ENCODE measurements around the gene SPIRE1. TPM values are rescaled to one million over a fixed set of nuclear protein-coding genes. Genes with fewer than 3 reads are reported as not detected.
"Not testable (repeated sequence)": the region's sequence is repeated elsewhere in the genome, so short reads cannot be mapped to it uniquely, and the experiment has no call there.

Gene SPIRE1
- total RNA-seq, 1 donor from 2014 or later: 94.3 TPM

DNA sequence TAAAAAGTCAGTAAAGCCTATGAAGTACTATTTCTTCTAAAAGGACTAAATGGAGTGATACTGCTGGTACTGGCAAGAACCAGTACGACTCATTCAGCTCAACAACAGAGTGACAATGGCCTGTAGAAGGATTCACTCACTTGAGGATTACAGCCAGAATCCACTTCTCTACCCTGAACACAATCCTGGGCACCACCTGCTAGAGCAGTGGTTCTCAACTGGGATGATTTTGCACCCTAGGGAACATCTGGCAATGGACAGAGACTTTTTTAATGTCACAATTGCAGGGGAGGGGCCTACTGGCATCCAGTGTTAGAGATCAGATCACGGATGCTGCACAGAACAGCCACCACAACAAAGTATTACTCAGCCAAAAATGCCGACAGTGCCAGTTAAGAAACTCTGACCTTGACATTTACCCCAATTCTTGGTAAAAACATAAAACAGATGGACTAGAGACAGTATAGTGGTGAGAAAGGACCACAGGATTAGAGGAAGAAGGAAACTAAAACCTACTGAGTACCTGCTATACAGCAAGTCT is 5.0 kb downstream of the SPIRE1 start:
- ATAC-seq: peak; percentile 14
- intact Hi-C loops (cut with DNase I): no loop called here
- DNase-seq (ENCODE audit: low spot score): no peak

DNA sequence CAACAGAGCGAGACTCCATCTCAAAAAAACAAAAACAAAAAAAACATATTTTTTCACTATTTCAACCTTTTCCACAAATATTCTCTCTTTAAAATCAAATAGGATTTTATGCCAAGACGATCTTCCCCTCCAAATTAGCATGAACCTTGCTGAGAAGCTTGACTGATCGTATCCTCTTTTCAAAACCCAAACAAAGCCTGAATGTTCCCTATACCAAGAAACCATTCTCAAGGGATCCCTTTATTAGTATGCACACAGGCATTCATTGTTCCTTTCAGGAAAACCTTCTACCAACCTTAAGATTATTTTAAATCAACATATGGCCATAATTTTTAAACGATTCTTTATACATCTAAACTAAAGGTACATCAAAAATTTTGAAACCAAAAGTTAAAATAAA is 6.3 kb downstream of the SPIRE1 start:
- DNase-seq (ENCODE audit: low spot score) (no peak), ATAC-seq (no peak)
- intact Hi-C loops (cut with DNase I): no loop called here

DNA sequence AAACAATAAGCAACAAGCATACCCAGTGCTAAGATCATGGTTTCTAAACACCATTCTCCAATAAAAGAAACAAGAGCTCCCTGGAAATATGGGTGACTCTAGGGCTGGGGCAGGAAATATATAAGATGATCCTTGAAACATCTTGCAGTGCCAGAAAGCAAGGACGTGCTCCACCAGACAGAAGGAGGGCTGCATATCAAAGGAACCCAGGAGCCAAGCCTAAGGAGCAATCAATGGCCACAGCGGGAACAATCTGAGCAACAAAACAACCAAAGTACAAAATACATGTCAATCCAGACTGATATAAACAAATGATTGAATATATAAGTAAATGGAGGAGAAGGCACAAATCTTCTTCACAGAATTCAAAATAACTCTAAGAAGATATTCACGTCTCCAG is 10.1 kb downstream of the SPIRE1 start:
- intact Hi-C loops (cut with DNase I): no loop called here
- DNase-seq (ENCODE audit: low spot score) (no peak), ATAC-seq (no peak)

DNA sequence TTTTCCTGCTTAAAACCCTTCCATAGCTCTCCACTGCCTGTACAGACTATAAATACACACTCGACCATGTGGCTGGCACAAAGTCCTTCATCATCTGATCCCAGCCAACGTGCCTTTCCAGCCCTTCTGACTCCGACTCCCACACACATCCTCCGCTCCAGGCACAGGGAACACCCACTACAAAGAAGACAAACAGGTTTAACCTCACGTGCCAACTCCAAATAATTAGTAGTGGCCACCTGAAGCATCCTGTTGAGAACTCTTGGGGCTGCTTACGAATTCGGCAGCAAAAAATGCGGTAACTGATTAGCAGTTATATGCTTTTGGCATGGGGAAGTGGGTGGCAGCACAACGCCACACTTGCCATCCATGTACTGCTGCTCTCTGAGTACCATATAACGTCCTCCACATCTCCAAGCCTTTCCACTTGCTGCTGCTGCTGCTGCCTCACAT is 12.1 kb downstream of the SPIRE1 start:
- peak; percentile 67 for ATAC-seq
- intact Hi-C loops (cut with DNase I): no loop called here
- DNase-seq (ENCODE audit: low spot score): no peak

DNA sequence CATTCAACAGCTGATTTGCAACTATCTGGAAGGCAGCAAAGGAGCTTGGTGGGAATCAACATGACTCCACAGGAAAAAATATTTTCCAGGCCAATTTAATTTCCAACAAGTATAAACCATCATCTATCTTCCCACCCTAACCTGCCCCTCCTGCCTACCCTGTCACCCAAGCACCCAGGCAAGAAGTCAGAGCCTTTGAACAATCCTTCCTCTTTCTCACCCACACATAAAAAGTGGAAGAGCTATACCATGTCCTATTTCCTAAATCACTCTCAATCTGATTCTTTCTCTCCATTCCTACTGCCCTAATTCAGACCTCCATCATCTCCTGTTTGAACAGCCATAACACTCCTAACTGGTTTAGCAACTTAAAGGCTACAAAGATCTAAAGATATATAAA is 12.7 kb downstream of the SPIRE1 start:
- intact Hi-C loops (cut with DNase I): no loop called here
- ATAC-seq: no peak
- DNase-seq (ENCODE audit: low spot score): no peak

DNA sequence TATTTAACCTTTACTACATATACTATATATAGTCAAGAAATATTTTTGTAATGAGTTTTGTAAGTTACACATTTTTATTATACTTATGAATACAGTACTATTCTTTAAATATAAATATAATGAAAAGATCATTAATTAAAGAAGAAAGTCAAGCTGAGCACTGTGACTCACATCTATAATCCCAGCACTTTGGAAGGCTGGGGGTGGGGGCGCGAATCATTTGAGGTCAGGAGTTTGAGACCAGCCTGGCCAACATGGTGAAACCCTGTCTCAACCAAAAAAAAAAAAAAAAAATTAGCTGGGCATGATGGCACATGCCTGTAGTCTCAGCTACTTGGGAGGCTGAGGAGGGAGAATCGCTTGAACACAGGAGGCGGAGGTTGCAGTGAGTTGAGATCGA is 14.2 kb downstream of the SPIRE1 start:
- intact Hi-C loops (cut with DNase I); DNase-seq (ENCODE audit: low spot score); ATAC-seq: not testable (repeated sequence)

DNA sequence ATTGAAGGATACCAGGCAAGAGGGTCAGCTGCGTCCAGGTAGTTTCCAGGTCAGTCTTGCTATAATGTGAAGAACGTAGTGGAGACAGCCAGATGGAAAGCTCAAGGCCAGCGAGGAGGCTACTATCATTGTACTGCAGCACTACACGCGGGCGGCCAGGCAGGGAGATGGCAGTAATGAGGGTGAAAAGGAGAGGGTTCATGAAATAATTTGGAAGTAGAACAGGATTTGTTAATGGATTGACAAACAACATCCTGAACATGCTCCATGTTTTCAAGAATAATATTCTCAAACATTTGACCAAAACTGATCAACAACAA is 17.1 kb downstream of the SPIRE1 start:
- no peak for ATAC-seq
- DNase-seq (ENCODE audit: low spot score): no peak
- intact Hi-C loops (cut with DNase I): no loop called here

DNA sequence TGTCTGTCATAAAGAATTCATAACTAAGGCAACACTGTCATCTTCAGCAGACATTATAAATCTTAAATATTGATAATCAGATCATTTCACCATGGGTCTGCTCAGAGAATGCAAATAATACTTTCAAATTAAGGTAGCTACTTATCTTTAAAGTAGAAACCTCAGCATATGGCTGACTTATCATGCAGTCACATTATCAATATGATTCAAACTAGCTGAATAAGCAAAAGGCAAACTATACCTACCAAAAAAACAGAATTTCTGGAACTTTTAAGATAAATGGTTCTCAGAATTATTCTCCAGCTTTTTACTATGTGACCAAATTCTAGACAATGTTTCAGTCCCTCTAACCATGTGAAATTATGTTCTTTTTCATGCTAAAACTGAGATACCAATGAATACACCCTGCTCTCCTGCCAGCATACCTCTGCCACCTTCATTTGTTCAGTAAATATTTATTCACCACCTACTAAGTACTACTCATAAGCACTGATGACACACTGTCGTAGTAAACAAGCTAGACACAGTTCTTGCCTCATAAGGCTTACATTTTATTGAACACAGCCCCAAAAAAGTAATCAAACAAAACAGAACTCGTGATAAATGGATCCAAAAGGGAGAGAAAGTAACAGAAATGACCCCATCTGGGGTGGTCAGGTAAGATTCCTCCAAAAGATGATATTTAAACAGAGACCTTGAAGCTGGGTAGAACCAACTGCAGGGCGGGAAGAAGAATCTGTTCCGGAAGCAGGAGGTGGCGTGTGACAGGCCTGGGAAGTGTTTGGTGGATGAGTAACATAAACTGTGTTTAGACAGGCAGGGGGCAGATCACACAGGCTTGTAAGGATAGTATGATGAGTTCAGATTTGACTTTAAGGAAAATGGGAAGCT is 17.7 kb downstream of the SPIRE1 start:
- no peak for DNase-seq (ENCODE audit: low spot score)
- intact Hi-C loops (cut with DNase I): no loop called here
- ATAC-seq: no peak

DNA sequence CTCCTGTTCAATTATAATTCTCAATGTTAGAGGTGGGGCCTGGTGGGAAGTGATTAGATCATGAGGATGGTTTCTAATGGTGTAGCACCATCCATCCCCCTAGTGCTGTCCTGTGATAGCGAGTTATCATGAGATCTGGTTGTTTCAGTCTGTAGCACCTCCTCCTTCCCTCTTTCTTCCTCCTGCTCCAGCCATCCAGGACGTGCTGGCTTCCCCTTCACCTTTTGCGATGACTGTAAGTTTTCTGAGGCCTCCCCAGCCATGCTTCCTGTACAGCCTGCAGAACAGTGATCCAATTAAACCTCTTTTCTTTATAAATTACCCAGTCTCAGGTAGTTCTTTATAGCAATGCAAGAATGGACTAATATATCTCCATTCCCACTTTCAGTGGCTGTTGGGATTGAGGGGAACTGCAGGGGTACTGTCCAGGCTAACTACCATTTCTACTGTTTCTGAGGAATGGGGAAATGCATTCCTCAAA is 19.2 kb downstream of the SPIRE1 start:
- DNase-seq (ENCODE audit: low spot score): no peak
- no peak for ATAC-seq
- intact Hi-C loops (cut with DNase I): no loop called here

DNA sequence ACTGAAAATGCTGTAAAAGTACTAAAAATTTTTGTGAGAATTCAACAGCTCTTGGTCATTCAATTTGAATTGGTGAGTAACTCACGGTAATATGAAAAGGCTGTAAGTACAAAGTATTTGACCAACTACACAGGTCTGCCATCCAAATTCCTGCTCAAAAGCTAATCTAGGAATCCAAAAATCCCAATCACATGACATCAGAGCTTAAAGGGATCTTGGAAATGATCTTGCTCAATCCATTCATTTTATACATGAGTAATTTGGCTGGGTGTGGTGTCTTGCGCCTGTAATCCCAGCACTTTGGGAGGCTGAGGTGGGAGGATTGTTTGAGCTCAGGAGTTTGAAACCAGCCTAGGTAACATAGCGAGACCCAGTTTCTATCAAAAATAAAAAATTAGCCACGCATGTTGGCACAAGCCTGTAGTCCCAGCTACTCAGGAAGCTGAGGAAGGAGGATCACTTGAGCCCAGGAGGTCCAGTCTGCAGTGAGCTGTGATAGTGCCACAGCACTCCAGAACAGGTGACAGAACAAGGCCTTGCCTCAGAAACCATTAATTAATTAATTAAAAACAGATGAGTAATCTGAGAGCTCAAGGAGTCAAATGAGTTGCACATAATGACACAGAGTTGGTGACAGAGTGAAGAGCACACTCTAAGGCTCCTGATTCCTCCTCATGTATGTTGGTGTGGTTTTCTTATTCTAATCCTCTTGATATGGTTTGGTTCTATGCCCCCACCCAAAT is 19.8 kb downstream of the SPIRE1 start:
- no peak for DNase-seq (ENCODE audit: low spot score)
- no peak for ATAC-seq
- intact Hi-C loops (cut with DNase I): no loop called here

DNA sequence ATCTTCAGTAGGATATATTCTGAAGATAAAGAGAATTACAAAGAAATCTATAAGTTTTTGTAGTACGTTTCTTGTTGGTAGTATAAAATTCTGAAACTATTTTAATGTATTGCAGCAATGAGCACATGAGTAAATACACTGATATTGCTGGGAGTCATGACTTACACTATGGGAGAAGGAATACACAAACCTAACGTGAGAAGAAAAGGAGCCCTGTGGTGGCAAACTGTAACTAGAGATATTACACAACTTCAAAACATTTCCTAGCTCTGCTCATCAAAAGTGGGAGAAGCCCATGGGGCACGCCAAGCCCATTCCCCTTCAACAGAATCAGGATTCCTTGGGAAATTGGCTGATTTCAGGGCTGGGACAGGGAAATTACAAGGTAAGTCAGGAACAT is 20.5 kb downstream of the SPIRE1 start:
- intact Hi-C loops (cut with DNase I): no loop called here
- DNase-seq (ENCODE audit: low spot score): no peak
- ATAC-seq: no peak

DNA sequence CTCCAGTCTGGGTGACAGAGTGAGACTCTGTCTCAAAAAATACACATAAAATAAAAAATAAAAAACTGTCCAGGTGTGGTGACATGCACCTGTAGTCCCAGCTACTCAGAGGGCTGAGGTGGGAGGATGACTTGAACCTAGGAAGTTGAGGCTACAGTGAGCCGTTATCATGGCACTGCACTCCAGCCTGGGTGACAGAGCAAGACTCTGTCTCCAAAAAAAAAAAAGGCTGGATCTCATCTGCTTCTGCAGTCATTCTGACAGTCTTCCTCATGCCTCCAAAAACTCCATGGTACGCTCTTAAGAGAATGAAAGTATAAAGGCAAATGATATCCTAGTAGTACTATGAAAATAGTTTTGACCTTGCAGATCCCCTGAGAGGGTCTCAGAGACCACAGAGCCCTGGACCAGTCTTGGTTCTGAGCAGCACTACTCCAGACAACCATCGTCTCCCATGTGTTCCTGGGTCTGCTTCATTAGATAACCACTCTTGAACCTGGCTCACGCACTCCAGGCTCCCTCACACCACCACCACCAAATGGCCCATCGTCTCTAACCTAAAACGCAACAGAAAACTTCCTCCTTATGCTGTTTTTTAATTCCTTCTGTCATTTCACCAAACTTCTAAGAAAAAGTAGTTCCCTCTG is 26.0 kb downstream of the SPIRE1 start:
- ATAC-seq: no peak
- intact Hi-C loops (cut with DNase I): no loop called here
- DNase-seq (ENCODE audit: low spot score): no peak

DNA sequence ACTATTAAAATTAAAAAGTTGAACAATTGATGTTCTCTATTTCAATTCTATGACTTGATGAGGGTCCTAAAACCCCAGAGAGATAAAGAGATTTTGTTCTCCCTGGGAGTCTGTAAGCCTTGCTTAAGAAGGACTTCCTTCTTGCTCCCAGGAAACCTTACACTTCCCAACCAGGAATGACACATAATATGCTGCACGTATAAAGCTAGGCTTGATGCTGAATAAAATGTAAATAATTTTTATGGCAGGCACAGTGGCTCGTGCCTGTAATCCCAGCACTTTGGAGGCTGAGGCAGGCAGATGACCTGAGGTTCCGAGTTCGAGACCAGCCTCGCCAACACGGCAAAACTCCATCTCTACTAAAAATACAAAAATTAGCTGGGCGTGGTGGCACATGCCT is 27.8 kb downstream of the SPIRE1 start:
- ATAC-seq (no peak), DNase-seq (ENCODE audit: low spot score) (no peak)
- intact Hi-C loops (cut with DNase I): no loop called here

DNA sequence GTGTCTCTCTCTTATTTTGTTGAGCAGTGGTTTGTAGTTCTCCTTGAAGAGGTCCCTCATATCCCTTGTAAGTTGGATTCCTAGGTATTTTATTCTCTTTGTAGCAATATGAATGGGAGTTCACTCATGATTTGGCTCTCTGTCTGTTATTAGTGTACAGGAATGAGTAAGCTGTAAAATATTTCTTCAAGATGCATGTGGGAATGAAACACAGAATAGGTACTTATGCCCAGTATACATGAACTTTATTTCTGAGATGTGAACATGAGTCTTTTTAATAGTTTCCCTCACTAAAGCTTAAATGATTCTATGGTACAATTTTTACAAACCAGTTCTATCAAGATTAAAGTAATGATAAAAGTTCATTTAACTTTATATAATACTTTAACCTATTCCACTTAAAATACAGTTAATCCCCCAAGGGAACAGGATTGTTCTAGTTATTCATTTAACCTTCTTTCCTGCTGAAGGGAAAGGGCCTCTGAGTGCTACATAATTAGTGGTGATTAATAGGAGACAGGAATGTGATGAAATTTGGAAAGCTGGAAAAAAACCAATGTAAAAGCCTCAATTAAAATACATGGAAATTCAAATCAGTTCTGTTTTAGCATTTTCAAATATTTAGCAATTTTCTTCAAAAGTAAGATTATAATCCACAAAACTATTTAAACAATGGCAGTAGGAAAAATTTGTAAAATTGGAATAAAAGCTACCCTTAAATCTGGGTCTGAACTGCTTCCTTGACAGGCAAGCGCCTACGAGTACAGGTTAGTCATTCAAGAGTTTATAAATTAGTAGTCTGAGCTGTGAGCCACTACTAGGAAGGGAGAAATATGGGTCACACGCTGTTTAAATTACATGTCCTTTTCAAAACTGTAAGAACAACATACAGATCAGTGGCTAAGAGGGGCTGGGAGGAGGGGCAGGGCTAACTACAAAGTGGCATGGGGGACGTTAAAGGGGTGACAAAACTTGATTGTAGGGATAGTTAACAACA is 28.9 kb downstream of the SPIRE1 start:
- no peak for ATAC-seq
- intact Hi-C loops (cut with DNase I): no loop called here
- no peak for DNase-seq (ENCODE audit: low spot score)

DNA sequence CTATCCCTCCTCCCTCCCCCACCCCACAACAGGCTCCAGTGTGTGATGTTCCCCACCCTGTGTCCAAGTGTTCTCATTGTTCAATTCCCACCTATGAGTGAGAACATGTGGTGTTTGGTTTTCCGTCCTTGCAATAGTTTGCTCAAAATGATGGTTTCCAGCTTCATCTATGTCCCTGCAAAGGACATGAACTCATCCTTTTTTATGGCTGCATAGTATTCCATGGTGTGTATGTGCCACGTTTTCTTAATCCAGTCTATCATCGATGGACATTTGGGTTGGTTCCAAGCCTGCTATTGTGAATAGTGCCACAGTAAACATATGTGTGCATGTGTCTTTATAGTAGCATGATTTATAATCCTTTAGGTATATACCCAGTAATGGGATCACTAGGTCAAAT is 30.7 kb downstream of the SPIRE1 start:
- DNase-seq (ENCODE audit: low spot score); ATAC-seq; intact Hi-C loops (cut with DNase I): not testable (repeated sequence)

DNA sequence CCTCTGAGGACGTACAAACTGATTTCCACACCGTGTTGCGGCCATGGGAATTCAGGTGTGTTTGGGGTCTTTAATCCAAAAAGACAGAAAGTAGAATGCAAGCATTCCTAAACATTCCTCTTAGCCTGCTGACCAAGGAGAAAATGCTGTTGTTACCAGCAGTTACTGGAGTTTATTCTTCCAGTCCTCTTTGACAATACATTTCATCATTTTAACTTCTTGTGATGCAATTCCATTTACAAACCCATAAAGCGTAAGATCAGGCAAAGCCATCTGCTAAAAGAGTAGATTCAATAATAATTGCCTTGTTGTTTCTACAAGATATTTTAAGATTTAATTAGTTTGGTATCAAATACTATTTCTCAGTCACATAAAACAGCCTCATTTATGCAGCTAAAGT is 32.7 kb downstream of the SPIRE1 start:
- intact Hi-C loops (cut with DNase I): no loop called here
- ATAC-seq (no peak), DNase-seq (ENCODE audit: low spot score) (no peak)

DNA sequence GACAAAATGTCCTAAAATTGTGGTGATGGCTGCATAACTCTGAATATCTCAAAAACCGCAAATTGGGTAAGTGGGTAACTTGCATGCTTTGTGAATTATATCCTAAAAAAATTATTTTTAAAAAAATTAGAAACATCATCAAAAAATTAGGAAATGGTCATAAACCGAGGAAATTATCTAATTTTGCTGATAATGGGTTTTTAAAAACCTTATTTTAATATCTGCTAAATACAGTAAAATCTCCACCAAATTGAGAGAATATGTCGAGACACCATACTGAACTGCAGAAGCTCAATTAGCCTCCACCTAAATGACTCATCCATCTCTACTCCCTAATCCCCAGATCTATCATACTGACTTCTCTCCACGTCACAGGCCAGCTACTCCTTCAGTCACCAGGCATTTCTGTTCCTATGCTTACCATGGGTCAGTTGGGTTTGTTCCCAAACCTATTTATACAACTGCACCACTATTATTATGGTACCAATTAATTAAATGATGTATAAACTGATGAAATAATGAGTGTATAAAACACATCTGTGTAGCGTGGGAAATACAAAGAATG is 36.1 kb downstream of the SPIRE1 start:
- intact Hi-C loops (cut with DNase I): loop anchor here (5.0 kb wide), 1 partner anchor 435 kb away; no protein-coding TSS in a partner anchor
- no peak for ATAC-seq

DNA sequence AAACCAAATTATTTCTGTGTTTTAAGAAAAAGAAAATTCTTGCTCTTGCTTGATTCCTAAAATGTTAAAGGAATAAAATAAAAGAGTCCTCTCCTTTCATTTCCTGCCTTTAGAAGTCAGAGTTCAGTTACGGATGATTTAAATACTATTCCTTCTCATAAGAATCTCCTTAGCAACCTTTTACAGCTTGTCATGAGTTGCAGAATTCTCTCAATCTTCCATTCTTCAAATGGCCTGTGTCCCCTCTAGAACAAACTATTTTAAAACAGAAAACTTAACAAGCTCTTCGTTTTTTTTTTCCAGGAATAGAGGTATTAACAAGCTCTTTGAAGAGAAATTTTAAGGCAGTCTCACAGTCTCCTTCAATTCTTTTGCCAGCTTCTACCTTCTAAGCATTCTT is 42.2 kb downstream of the SPIRE1 start:
- no peak for ATAC-seq
- no peak for DNase-seq (ENCODE audit: low spot score)
- intact Hi-C loops (cut with DNase I): no loop called here

More for the DNA sequence above, 36.1 kb downstream of the SPIRE1 start:
- DNase-seq (ENCODE audit: low spot score): no peak

All from sciatic nerve (tissue), 2 donors.